Measurements from ENCODE around the gene PNPLA8.

- TF ChIP-seq, protein P1, sequence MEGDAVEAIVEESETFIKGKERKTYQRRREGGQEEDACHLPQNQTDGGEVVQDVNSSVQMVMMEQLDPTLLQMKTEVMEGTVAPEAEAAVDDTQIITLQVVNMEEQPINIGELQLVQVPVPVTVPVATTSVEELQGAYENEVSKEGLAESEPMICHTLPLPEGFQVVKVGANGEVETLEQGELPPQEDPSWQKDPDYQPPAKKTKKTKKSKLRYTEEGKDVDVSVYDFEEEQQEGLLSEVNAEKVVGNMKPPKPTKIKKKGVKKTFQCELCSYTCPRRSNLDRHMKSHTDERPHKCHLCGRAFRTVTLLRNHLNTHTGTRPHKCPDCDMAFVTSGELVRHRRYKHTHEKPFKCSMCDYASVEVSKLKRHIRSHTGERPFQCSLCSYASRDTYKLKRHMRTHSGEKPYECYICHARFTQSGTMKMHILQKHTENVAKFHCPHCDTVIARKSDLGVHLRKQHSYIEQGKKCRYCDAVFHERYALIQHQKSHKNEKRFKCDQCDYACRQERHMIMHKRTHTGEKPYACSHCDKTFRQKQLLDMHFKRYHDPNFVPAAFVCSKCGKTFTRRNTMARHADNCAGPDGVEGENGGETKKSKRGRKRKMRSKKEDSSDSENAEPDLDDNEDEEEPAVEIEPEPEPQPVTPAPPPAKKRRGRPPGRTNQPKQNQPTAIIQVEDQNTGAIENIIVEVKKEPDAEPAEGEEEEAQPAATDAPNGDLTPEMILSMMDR (IDR thresholded peaks at IDR 0.05), result no peak
- no peak for TF ChIP-seq EZH2phosphoT487 (IDR thresholded peaks at IDR 0.05)
These were observed 40.1 kb upstream of the PNPLA8 start for GRCh38 chr7:108565987-108566386.

Measured in neural progenitor cell (in vitro differentiated cells).